ENCODE measurements around the gene CNTNAP2. TPM values are rescaled to one million over a fixed set of nuclear protein-coding genes. Genes with fewer than 3 reads are reported as not detected.

CNTNAP2 gene
- total RNA-seq, 1 donor from 2014 or later = 0.27 TPM

DNA sequence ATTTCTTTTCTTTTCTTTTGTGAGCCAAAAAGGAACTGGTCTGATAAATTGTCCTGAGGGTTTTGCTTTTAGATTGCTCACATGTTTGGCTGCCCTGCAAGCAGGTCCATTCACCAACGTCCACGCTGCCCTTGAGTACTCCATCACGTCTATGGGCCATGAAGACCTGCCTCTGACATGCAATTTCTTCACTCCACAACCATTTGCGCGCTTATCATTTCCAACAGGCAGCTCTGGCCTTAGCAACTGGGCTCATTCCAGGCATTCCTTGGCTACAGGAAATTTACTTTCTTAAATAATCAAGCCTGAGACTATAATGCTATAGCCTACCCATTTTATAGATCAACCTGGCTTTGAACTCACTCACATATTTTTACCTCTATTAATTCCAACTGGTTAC is 2065.7 kb downstream of the CNTNAP2 start:
- Mint-ChIP-seq H3K4me3 (ENCODE audit: unreplicated experiment) (no peak overlapping the region), H3K36me3 (ENCODE audit: low read depth) (no peaks in the 10 kb centered on the region), H3K4me1 (ENCODE audit: low read depth) (peaks cover 5% of the 10 kb centered on the region), H3K9me3 (ENCODE audit: low read depth) (no peaks in the 10 kb centered on the region), H3K27ac (ENCODE audit: unreplicated experiment) (no peak overlapping the region), H3K27me3 (ENCODE audit: low read depth) (no peaks in the 10 kb centered on the region)
- no peak for TF ChIP-seq CTCF (IDR thresholded peaks at IDR 0.05)
- DNase-seq (ENCODE audit: low spot score) = no peak

DNA sequence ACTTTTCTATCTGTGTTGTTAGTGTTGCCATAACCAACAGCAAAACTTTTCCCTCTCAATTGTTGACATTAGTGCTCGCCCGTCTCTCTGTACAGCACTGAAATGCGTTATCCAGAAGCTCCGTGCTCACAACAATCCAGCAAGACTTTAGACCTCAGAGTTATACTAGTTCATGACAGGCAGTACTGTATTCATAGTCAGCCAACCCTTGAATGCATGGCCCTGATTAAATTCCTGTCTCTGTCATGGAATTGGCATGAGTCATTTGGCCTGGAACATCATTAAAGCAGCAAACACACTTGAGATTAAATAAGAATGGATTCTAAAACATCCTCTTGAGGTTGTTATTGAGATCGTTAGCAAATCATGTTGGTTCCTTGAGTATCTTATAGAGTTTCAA is 2068.4 kb downstream of the CNTNAP2 start:
- peaks cover 5% of the 10 kb centered on the region for H3K4me1 Mint-ChIP-seq (ENCODE audit: low read depth)
- no peak overlapping the region for H3K4me3 Mint-ChIP-seq (ENCODE audit: unreplicated experiment)
- no peaks in the 10 kb centered on the region for H3K9me3 Mint-ChIP-seq (ENCODE audit: low read depth)
- H3K27ac Mint-ChIP-seq (ENCODE audit: unreplicated experiment) = no peak overlapping the region
- H3K27me3 Mint-ChIP-seq (ENCODE audit: low read depth) = no peaks in the 10 kb centered on the region
- no peak for DNase-seq (ENCODE audit: low spot score)
- no peak for TF ChIP-seq CTCF (IDR thresholded peaks at IDR 0.05)
- no peaks in the 10 kb centered on the region for H3K36me3 Mint-ChIP-seq (ENCODE audit: low read depth)

DNA sequence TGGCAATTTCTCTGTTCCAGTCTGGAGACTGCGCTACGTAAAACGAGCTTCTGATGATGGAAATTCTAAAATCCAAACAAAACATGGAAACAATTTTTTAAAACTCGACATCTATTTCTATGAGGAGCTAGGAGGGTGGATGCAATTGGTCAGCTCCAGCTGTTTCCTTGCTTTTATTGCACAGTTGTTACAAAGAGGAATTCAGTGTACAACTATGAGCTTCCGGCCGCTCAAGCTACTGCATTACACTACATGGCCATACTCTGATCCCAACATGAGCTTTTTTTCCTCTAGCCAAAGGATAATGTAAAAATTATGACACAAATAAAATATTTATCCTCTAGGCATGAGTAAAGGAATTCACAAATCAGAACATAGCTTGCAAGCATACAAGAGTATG is 2070.9 kb downstream of the CNTNAP2 start:
- H3K36me3 Mint-ChIP-seq (ENCODE audit: low read depth) = no peaks in the 10 kb centered on the region
- no peak for TF ChIP-seq CTCF (IDR thresholded peaks at IDR 0.05)
- DNase-seq (ENCODE audit: low spot score) = no peak
- no peak overlapping the region for H3K4me3 Mint-ChIP-seq (ENCODE audit: unreplicated experiment)
- H3K9me3 Mint-ChIP-seq (ENCODE audit: low read depth) = no peaks in the 10 kb centered on the region
- H3K27ac Mint-ChIP-seq (ENCODE audit: unreplicated experiment) = no peak overlapping the region
- H3K4me1 Mint-ChIP-seq (ENCODE audit: low read depth) = peaks cover 5% of the 10 kb centered on the region
- H3K27me3 Mint-ChIP-seq (ENCODE audit: low read depth) = no peaks in the 10 kb centered on the region

GRCh38 chr7:148191391-148192065 is 2074.9 kb downstream of the CNTNAP2 start:
- no peak for TF ChIP-seq CTCF (IDR thresholded peaks at IDR 0.05)
- DNase-seq (ENCODE audit: low spot score) = no peak
- no peak overlapping the region for H3K4me3 Mint-ChIP-seq (ENCODE audit: unreplicated experiment)
- H3K27ac Mint-ChIP-seq (ENCODE audit: unreplicated experiment) = no peak overlapping the region
- H3K36me3 Mint-ChIP-seq (ENCODE audit: low read depth) = no peaks in the 10 kb centered on the region
- no peaks in the 10 kb centered on the region for H3K27me3 Mint-ChIP-seq (ENCODE audit: low read depth)
- no peaks in the 10 kb centered on the region for H3K9me3 Mint-ChIP-seq (ENCODE audit: low read depth)
- H3K4me1 Mint-ChIP-seq (ENCODE audit: low read depth) = no peaks in the 10 kb centered on the region

GRCh38 chr7:148192491-148192890 is 2075.9 kb downstream of the CNTNAP2 start:
- DNase-seq (ENCODE audit: low spot score) = no peak
- Mint-ChIP-seq H3K4me1 (ENCODE audit: low read depth) (no peaks in the 10 kb centered on the region), H3K9me3 (ENCODE audit: low read depth) (no peaks in the 10 kb centered on the region), H3K36me3 (ENCODE audit: low read depth) (no peaks in the 10 kb centered on the region), H3K4me3 (ENCODE audit: unreplicated experiment) (no peak overlapping the region), H3K27ac (ENCODE audit: unreplicated experiment) (no peak overlapping the region), H3K27me3 (ENCODE audit: low read depth) (no peaks in the 10 kb centered on the region)
- TF ChIP-seq CTCF (IDR thresholded peaks at IDR 0.05) = no peak
